Gastrocnemius medialis (tissue), 4 donors: Measurements from ENCODE around the gene PRKN. TPM values are rescaled to one million over a fixed set of nuclear protein-coding genes. Genes with fewer than 3 reads are reported as not detected.
"Not testable (repeated sequence)": the region's sequence is repeated elsewhere in the genome, so short reads cannot be mapped to it uniquely, and the experiment has no call there.

Source experiments
- ATAC-seq, 2 donors: fragments of 150-250 bp; one replicate each; pipeline ENCODE4 v1.9.1; 2016
- DNase-seq, 2 donors: peaks; one replicate each; pipeline ENCODE4 v3.0.0-alpha.2; 2019
- H3K27ac ChIP-seq, 4 donors: fragments of 200-600 bp; sonication (generic); 1 replicate in 1 of 4; 2 replicates in 3 of 4; pipeline ENCODE4 v1.5.1; 2016 to 2018; ENCODE audit warnings: mild to moderate bottlenecking in 2 of 4, moderate library complexity in 1 of 4
- H3K27me3 ChIP-seq, 3 donors: fragments of 200-600 bp; sonication (generic) in 2 of 3; 1 replicate in 1 of 3; 2 replicates in 2 of 3; pipeline versions ENCODE4 v1.5.1 to v1.6.0; 2016 to 2019; ENCODE audit warnings: mild to moderate bottlenecking in 1 of 3, moderate library complexity in 1 of 3
- H3K36me3 ChIP-seq, 2 donors: fragments of 200-600 bp; sonication (generic) in 1 of 2; one replicate each; pipeline ENCODE4 v1.5.1; 2017 to 2018
- H3K4me1 ChIP-seq, 2 donors: fragments of 200-600 bp; sonication (generic) in 1 of 2; one replicate each; pipeline ENCODE4 v1.5.1; 2016 to 2017; ENCODE audit warnings: mild to moderate bottlenecking in 2 of 2
- H3K4me3 ChIP-seq, 4 donors: fragments of 200-600 bp; sonication (generic) in 3 of 4; 1 replicate in 1 of 4; 2 replicates in 3 of 4; pipeline ENCODE4 v1.5.1; 2016 to 2019; ENCODE audit warnings: mild to moderate bottlenecking in 2 of 4
- H3K9me3 ChIP-seq, 3 donors: fragments of 200-600 bp; sonication (generic) in 2 of 3; 1 replicate in 1 of 3; 2 replicates in 2 of 3; pipeline ENCODE4 v1.5.1; 2016 to 2019
- CTCF ChIP-seq, 5 experiments: fragments of 450-650 bp in 3 of 5; fragments of 200-600 bp in 2 of 5; sonication (generic) in 2 of 5; IDR thresholded peaks in 4 of 5; conservative IDR thresholded peaks in 1 of 5; 1 replicate in 4 of 5; 2 replicates in 1 of 5; pipeline ENCODE4 v1.5.1; 2016 to 2019; ENCODE audit warnings: antibody characterized with exemption in 5 of 5, mild to moderate bottlenecking in 3 of 5, moderate library complexity in 3 of 5
- POLR2A ChIP-seq, 2 donors: fragments of 450-650 bp; IDR thresholded peaks; one replicate each; pipeline ENCODE4 v1.6.1; 2017; ENCODE audit warnings: antibody characterized with exemption in 2 of 2, mild to moderate bottlenecking in 2 of 2, moderate library complexity in 2 of 2
- in situ Hi-C, 4 donors: fragments of 200-750 bp; cut with MboI; loops; one replicate each; pipeline versions ENCODE4 v1.15.0 to v1.8.0; 2017; ENCODE audit warnings: low sequenced_read_pairs in 4 of 4
- intact Hi-C: fragments of 100-400 bp; cut with DNase I; formaldehyde crosslinking; loops from one replicate; pipeline ENCODE4 v1.15.1; 2023; ENCODE audit warnings: low total_unique reads
- total RNA-seq, 4 donors: library from RNA; depleted of rRNA; stranded (reverse); fragments of >200 nt; gene quantifications; one replicate each; pipeline versions ENCODE4 v1.1.0 to v1.2.3, GENCODE V29; 2016

Gene PRKN
- total RNA-seq, 4 donors from 2014 or later, result 8.4 to 21.6 (median 13.7) TPM

GRCh38 chr6:161890133-161890831, 837.3 kb downstream of the PRKN start:
- intact Hi-C loops, result no loop called here
- ATAC-seq, result no peak

GRCh38 chr6:161889324-161889723, 838.2 kb downstream of the PRKN start:
- Histone ChIP-seq H3K27me3 (no peaks in the 10 kb centered on the region), H3K36me3 (no peaks in the 10 kb centered on the region), H3K9me3 (no peaks in the 10 kb centered on the region), H3K27ac (no peak overlapping the region), H3K4me3 (no peak overlapping the region), H3K4me1 (no peaks in the 10 kb centered on the region)
- DNase-seq, result no peak
- TF ChIP-seq POLR2A (IDR thresholded peaks at IDR 0.05) (no peak), CTCF (IDR thresholded peaks at IDR 0.05 in 4 of 5, conservative IDR thresholded peaks at IDR 0.05 in 1 of 5) (no peak)
- intact Hi-C loops (no loop called here), in situ Hi-C loops (no loop called here)
- no peak for ATAC-seq

More at GRCh38 chr6:161890133-161890831, 837.3 kb downstream of the PRKN start:
- Histone ChIP-seq H3K9me3 (no peaks in the 10 kb centered on the region), H3K4me1 (no peaks in the 10 kb centered on the region), H3K27ac (no peak overlapping the region), H3K36me3 (no peaks in the 10 kb centered on the region), H3K4me3 (no peak overlapping the region), H3K27me3 (no peaks in the 10 kb centered on the region)
- in situ Hi-C loops, result no loop called here
- TF ChIP-seq CTCF (IDR thresholded peaks at IDR 0.05 in 4 of 5, conservative IDR thresholded peaks at IDR 0.05 in 1 of 5) (no peak), POLR2A (IDR thresholded peaks at IDR 0.05) (no peak)
- no peak for DNase-seq

- in situ Hi-C loops, H3K27me3 ChIP-seq, H3K9me3 ChIP-seq, ATAC-seq, H3K4me1 ChIP-seq, H3K36me3 ChIP-seq, H3K27ac ChIP-seq, H3K4me3 ChIP-seq, intact Hi-C loops, DNase-seq: not testable (repeated sequence)
These were observed 841.0 kb downstream of the PRKN start for GRCh38 chr6:161886545-161886944.

GRCh38 chr6:161884782-161885181, 842.8 kb downstream of the PRKN start:
- Histone ChIP-seq H3K36me3 (no peaks in the 10 kb centered on the region), H3K9me3 (no peaks in the 10 kb centered on the region), H3K27ac (no peak overlapping the region), H3K4me1 (no peaks in the 10 kb centered on the region), H3K27me3 (no peaks in the 10 kb centered on the region), H3K4me3 (no peak overlapping the region)
- TF ChIP-seq POLR2A (IDR thresholded peaks at IDR 0.05), result no peak
- TF ChIP-seq CTCF (IDR thresholded peaks at IDR 0.05 in 4 of 5, conservative IDR thresholded peaks at IDR 0.05 in 1 of 5), result no peak
- in situ Hi-C loops, result no loop called here
- ATAC-seq, result no peak
- no peak for DNase-seq
- intact Hi-C loops, result no loop called here

- TF ChIP-seq CTCF (IDR thresholded peaks at IDR 0.05 in 4 of 5, conservative IDR thresholded peaks at IDR 0.05 in 1 of 5) (no peak), POLR2A (IDR thresholded peaks at IDR 0.05) (no peak)
- in situ Hi-C loops, result no loop called here
These were observed 845.3 kb downstream of the PRKN start for GRCh38 chr6:161882196-161882765.

More at GRCh38 chr6:161882196-161882765, 845.3 kb downstream of the PRKN start:
- Histone ChIP-seq H3K4me3 (no peak overlapping the region), H3K27me3 (no peaks in the 10 kb centered on the region), H3K36me3 (no peaks in the 10 kb centered on the region), H3K9me3 (no peaks in the 10 kb centered on the region), H3K4me1 (no peaks in the 10 kb centered on the region), H3K27ac (no peak overlapping the region)
- DNase-seq (no peak), ATAC-seq (no peak)
- intact Hi-C loops, result no loop called here
